GM12878 (cell line): ENCODE measurements around the gene P2RX1.

Experiments
- BACH1 ChIP-seq: fragments of 450-650 bp; IDR thresholded peaks from 2 replicates; pipeline ENCODE4 v1.6.1; 2017; ENCODE audit warnings: mild to moderate bottlenecking, borderline replicate concordance
- CBX3 ChIP-seq: fragments of 200-600 bp; sonication (generic); IDR thresholded peaks from 2 replicates; pipeline ENCODE4 v1.6.1; 2016; ENCODE audit warnings: low read depth, borderline replicate concordance
- CHD2 ChIP-seq: IDR thresholded peaks from 2 replicates; pipeline ENCODE4 v1.6.1; 2011; ENCODE audit warnings: low read depth, low read length, improper control_type of control experiment, borderline replicate concordance
- MXI1 ChIP-seq: fragments of 150-350 bp; IDR thresholded peaks from 2 replicates; pipeline ENCODE4 v1.6.1; 2011; ENCODE audit warnings: low read depth, mild to moderate bottlenecking, inconsistent platforms, low read length, improper control_type of control experiment
- POLR2A ChIP-seq: IDR thresholded peaks from 2 replicates; pipeline ENCODE4 v1.6.1; 2011; ENCODE audit warnings: low read depth, mild to moderate bottlenecking, low read length
- RAD21 ChIP-seq: IDR thresholded peaks from 2 replicates; pipeline ENCODE4 v1.6.1; 2011; ENCODE audit warnings: mild to moderate bottlenecking, low read depth, low read length, moderate library complexity; ENCODE audit not compliant: insufficient read depth
- TARDBP ChIP-seq: IDR thresholded peaks from 2 replicates; pipeline ENCODE4 v1.6.1; 2016; ENCODE audit warnings: borderline replicate concordance
- TF ChIP-seq, protein P1 (sequence below), 3 experiments: IDR thresholded peaks in 2 of 3; conservative IDR thresholded peaks in 1 of 3; 2 replicates each; pipeline ENCODE4 v1.5.1; 2011; ENCODE audit warnings: low read depth in 3 of 3, low read length in 3 of 3, mild to moderate bottlenecking in 3 of 3, control low read depth in 2 of 3, moderate library complexity in 2 of 3, inconsistent platforms in 1 of 3, mixed read lengths in 1 of 3; ENCODE audit not compliant: control insufficient read depth in 2 of 3, insufficient read depth in 1 of 3; ENCODE audit errors: extremely low read depth in 1 of 3
- TF ChIP-seq, protein P2 (sequence below): fragments of 450-650 bp; IDR thresholded peaks from 2 replicates; pipeline ENCODE4 v1.6.1; 2017; ENCODE audit warnings: mild to moderate bottlenecking
- TF ChIP-seq, protein P3 (sequence below): IDR thresholded peaks from 2 replicates; pipeline ENCODE4 v1.6.1; 2011; ENCODE audit warnings: borderline replicate concordance, low read depth, mild to moderate bottlenecking, moderate library complexity, low read length; ENCODE audit not compliant: insufficient read depth, poor library complexity, severe bottlenecking

DNA sequence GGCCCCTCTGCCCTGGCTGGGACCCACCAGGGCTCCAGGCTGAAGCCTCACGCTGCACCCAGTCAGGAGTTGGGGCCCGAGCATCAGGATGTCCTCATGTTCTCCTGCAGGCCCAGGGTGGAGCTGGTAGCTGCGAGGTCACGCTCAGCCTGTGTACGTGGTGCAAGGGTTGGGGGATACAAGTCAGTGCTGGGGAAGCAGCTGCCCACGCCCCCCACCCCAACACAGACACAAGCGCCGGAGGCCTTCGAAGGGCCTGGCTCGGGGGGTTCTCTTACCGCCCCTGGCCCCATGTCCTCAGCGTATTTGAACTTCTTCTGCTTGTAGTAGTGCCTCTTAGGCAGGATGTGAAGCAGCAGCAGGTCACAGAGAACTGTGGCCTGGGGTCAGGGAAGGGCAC is 18.5 kb downstream of the P2RX1 start:
- TF ChIP-seq MXI1 (no peak), BACH1 (no peak), TARDBP (no peak), CBX3 (no peak), RAD21 (no peak), POLR2A (no peak), CHD2 (no peak)
- TF ChIP-seq, protein P1, sequence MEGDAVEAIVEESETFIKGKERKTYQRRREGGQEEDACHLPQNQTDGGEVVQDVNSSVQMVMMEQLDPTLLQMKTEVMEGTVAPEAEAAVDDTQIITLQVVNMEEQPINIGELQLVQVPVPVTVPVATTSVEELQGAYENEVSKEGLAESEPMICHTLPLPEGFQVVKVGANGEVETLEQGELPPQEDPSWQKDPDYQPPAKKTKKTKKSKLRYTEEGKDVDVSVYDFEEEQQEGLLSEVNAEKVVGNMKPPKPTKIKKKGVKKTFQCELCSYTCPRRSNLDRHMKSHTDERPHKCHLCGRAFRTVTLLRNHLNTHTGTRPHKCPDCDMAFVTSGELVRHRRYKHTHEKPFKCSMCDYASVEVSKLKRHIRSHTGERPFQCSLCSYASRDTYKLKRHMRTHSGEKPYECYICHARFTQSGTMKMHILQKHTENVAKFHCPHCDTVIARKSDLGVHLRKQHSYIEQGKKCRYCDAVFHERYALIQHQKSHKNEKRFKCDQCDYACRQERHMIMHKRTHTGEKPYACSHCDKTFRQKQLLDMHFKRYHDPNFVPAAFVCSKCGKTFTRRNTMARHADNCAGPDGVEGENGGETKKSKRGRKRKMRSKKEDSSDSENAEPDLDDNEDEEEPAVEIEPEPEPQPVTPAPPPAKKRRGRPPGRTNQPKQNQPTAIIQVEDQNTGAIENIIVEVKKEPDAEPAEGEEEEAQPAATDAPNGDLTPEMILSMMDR (IDR thresholded peaks at IDR 0.05 in 2 of 3, conservative IDR thresholded peaks at IDR 0.05 in 1 of 3; ENCODE audit: control insufficient read depth in 2 of 3, extremely low read depth in 1 of 3, insufficient read depth in 1 of 3, low read depth in 3 of 3, low read length in 3 of 3), result no peak
- TF ChIP-seq, protein P2, sequence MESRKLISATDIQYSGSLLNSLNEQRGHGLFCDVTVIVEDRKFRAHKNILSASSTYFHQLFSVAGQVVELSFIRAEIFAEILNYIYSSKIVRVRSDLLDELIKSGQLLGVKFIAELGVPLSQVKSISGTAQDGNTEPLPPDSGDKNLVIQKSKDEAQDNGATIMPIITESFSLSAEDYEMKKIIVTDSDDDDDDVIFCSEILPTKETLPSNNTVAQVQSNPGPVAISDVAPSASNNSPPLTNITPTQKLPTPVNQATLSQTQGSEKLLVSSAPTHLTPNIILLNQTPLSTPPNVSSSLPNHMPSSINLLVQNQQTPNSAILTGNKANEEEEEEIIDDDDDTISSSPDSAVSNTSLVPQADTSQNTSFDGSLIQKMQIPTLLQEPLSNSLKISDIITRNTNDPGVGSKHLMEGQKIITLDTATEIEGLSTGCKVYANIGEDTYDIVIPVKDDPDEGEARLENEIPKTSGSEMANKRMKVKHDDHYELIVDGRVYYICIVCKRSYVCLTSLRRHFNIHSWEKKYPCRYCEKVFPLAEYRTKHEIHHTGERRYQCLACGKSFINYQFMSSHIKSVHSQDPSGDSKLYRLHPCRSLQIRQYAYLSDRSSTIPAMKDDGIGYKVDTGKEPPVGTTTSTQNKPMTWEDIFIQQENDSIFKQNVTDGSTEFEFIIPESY, result no peak
- TF ChIP-seq, protein P3, sequence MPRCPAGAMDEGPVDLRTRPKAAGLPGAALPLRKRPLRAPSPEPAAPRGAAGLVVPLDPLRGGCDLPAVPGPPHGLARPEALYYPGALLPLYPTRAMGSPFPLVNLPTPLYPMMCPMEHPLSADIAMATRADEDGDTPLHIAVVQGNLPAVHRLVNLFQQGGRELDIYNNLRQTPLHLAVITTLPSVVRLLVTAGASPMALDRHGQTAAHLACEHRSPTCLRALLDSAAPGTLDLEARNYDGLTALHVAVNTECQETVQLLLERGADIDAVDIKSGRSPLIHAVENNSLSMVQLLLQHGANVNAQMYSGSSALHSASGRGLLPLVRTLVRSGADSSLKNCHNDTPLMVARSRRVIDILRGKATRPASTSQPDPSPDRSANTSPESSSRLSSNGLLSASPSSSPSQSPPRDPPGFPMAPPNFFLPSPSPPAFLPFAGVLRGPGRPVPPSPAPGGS, result no peak
